ENCODE data around the gene NYNRIN. TPM values are rescaled to one million over a fixed set of nuclear protein-coding genes. Genes with fewer than 3 reads are reported as not detected.

NYNRIN gene
- total and polyA plus RNA-seq, 2 of the 4 experiments (the other 2 are of a cell fraction): 2.2 to 5.4 TPM

DNA sequence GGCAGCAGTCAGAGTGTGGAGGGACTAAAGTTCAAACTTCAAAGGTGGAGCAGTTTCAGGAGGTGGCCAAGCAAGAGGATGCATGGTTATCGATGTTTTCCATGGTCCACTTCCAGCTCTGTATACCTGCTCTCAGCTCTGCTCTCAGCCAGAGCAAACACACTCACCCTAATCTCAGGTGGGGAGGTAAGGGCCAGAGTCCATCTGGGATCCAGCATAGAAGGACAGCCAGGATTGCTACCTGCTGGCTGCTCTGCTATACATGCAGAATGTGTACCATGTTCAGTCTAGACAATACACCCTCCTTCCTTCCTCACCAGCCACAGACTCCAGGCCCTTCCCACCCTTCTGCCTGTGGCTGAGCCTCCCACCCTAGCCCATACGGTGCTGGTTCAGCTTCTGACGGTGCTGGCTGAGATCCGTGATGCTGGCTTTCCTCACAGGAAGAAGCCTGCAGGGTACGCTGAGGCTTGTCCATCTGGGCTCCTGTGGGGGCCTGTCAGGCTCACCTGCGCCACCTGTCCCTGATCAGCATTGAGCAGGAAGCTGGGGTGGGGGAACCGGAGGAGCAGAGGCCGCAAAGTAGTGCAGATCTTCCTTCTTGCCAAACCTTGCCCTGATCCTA, 28.2 kb downstream of the NYNRIN start:
- H3K4me2 ChIP-seq (ENCODE audit: low read depth, low read length): no peak overlapping the region
- POLR2A ChIA-PET (ENCODE audit: unreplicated experiment): no interaction called here
- H3K9me1 ChIP-seq (ENCODE audit: insufficient read depth, low read length): peaks cover 5% of the 10 kb centered on the region
- intact Hi-C loops (cut with micrococcal nuclease) (no loop called here), dilution Hi-C loops (cut with HindIII; ENCODE audit: low sequenced_read_pairs, unreplicated experiment) (no loop called here), in situ Hi-C loops (cut with MboI; ENCODE audit: low sequenced_read_pairs) (loop anchor here (25.0 kb wide), 1 partner anchor 1115 kb away; the partner anchor contains the start of genes BCL2L2, PABPN1 and PPP1R3E)
- H3K4ac ChIP-seq (ENCODE audit: low read depth, low read length): 0 out of 2 replicates have a peak overlapping the region, but pooled peaks have one; percentile 15
- CTCF ChIA-PET: no interaction called here
- ATAC-seq (ENCODE audit: low read depth) (no peak), DNase-seq (no peak)
- H2BK15ac ChIP-seq (ENCODE audit: low read depth, low read length): no peak overlapping the region
- no peak overlapping the region for H2BK5ac ChIP-seq (ENCODE audit: low read depth, low read length, poor library complexity, severe bottlenecking)
- H2AK5ac ChIP-seq (ENCODE audit: low read depth, low read length): peak overlapping the region; percentile 28; the same call in 1 of the 2 replicates
- peaks cover 7 to 27% of the 10 kb centered on the region in 2 experiments; a peak in 3 of 4 replicates for H3K79me1 ChIP-seq (ENCODE audit: low read depth in 1 of 2, low read length in 2 of 2)
- WGBS, 2 experiments (ENCODE audit: extremely low coverage in 2 of 2, insufficient read length in 1 of 2): 67% methylated on average over 3 of the region's 8 CpGs; no CpG with 5 or more reads in 1 of the 2 experiments
- no peak overlapping the region for H4K8ac ChIP-seq (ENCODE audit: low read depth in 2 of 2, low read length in 2 of 2)
- H3K23ac ChIP-seq (ENCODE audit: low read depth, low read length): no peak overlapping the region
- H3K9me3 ChIP-seq (ENCODE audit: control insufficient read depth, insufficient read depth, low read length): no peaks in the 10 kb centered on the region
- H3K36me3 ChIP-seq (ENCODE audit: control insufficient read depth, insufficient read depth, low read length): peaks cover 4% of the 10 kb centered on the region; the same call in 1 of the 2 replicates
- H2AK9ac ChIP-seq (replicated peaks; ENCODE audit: low read depth, low read length, poor library complexity): peak overlapping the region; percentile 9
- H2BK20ac ChIP-seq (ENCODE audit: low read depth, low read length): 0 out of 2 replicates have a peak overlapping the region, but pooled peaks have one; percentile 47
- no peak overlapping the region for H2AFZ ChIP-seq (replicated peaks; ENCODE audit: low read length, poor library complexity)
- no peak overlapping the region for H2BK120ac ChIP-seq (ENCODE audit: low read depth, low read length)
- H4K20me1 ChIP-seq (ENCODE audit: insufficient read depth, low read length): peaks cover 11% of the 10 kb centered on the region
- H3K14ac ChIP-seq (replicated peaks; ENCODE audit: low read depth, low read length): no peak overlapping the region
- no peak overlapping the region for H3K18ac ChIP-seq (ENCODE audit: low read depth, low read length)
- H4K5ac ChIP-seq (ENCODE audit: low read depth, low read length): no peak overlapping the region
- no peak overlapping the region for H3K27ac ChIP-seq (ENCODE audit: insufficient read depth, low read length)
- no peak overlapping the region for H4K91ac ChIP-seq (ENCODE audit: insufficient read depth, low read depth, low read length)
- H3K4me3 ChIP-seq (ENCODE audit: insufficient read depth, low read depth, low read length): no peak overlapping the region
- TF ChIP-seq, protein P1, sequence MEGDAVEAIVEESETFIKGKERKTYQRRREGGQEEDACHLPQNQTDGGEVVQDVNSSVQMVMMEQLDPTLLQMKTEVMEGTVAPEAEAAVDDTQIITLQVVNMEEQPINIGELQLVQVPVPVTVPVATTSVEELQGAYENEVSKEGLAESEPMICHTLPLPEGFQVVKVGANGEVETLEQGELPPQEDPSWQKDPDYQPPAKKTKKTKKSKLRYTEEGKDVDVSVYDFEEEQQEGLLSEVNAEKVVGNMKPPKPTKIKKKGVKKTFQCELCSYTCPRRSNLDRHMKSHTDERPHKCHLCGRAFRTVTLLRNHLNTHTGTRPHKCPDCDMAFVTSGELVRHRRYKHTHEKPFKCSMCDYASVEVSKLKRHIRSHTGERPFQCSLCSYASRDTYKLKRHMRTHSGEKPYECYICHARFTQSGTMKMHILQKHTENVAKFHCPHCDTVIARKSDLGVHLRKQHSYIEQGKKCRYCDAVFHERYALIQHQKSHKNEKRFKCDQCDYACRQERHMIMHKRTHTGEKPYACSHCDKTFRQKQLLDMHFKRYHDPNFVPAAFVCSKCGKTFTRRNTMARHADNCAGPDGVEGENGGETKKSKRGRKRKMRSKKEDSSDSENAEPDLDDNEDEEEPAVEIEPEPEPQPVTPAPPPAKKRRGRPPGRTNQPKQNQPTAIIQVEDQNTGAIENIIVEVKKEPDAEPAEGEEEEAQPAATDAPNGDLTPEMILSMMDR (conservative IDR thresholded peaks at IDR 0.05; ENCODE audit: low read depth, low read length): no peak
- no peak for TF ChIP-seq USF2 (IDR thresholded peaks at IDR 0.05; ENCODE audit: low read depth, low read length)
- TF ChIP-seq MXI1 (IDR thresholded peaks at IDR 0.05; ENCODE audit: borderline replicate concordance, low read depth, low read length): no peak
- no peak for TF ChIP-seq FOS (IDR thresholded peaks at IDR 0.05; ENCODE audit: low read depth, low read length)
- TF ChIP-seq RFX5 (IDR thresholded peaks at IDR 0.05; ENCODE audit: low read depth, low read length): no peak
- TF ChIP-seq MAZ (IDR thresholded peaks at IDR 0.05; ENCODE audit: borderline replicate concordance, low read depth, low read length): no peak
- no peak for TF ChIP-seq POLR2A (IDR thresholded peaks at IDR 0.05; ENCODE audit: low read depth, low read length)
- TF ChIP-seq RAD21 (IDR thresholded peaks at IDR 0.05; ENCODE audit: low read length): no peak
- TF ChIP-seq, protein P2, sequence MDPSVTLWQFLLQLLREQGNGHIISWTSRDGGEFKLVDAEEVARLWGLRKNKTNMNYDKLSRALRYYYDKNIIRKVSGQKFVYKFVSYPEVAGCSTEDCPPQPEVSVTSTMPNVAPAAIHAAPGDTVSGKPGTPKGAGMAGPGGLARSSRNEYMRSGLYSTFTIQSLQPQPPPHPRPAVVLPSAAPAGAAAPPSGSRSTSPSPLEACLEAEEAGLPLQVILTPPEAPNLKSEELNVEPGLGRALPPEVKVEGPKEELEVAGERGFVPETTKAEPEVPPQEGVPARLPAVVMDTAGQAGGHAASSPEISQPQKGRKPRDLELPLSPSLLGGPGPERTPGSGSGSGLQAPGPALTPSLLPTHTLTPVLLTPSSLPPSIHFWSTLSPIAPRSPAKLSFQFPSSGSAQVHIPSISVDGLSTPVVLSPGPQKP (IDR thresholded peaks at IDR 0.05; ENCODE audit: borderline replicate concordance, low read depth, low read length): no peak
- no peak for TF ChIP-seq NFE2L2 (IDR thresholded peaks at IDR 0.05; ENCODE audit: low read depth, low read length)
- TF ChIP-seq SMC3 (IDR thresholded peaks at IDR 0.05; ENCODE audit: low read depth, low read length): no peak
- no peak overlapping the region for H3K56ac ChIP-seq (ENCODE audit: extremely low read depth, insufficient read depth, low read length)
- H3K4me1 ChIP-seq (ENCODE audit: control insufficient read depth, insufficient read depth, low read length): peaks cover 13% of the 10 kb centered on the region; the same call in 1 of the 2 replicates
- no TSS peak for BruUV-seq (replicated peaks)
- H3K9ac ChIP-seq (ENCODE audit: low read depth, low read length): no peak overlapping the region
- H3K27me3 ChIP-seq (ENCODE audit: control insufficient read depth, insufficient read depth, low read length): peaks cover 10% of the 10 kb centered on the region

Data from IMR-90 (cell line).